ENCODE results near the gene COLEC12. TPM values are rescaled to one million over a fixed set of nuclear protein-coding genes. Genes with fewer than 3 reads are reported as not detected.

The COLEC12 gene
- total RNA-seq, 4 donors from 2014 or later, result 20.2 to 81.3 (median 29.1) TPM

GRCh38 chr18:356778-357177 is 143.7 kb downstream of the COLEC12 start:
- H3K4me3 ChIP-seq, result no peak overlapping the region
- no peak for DNase-seq
- H3K9me3 ChIP-seq, result no peaks in the 10 kb centered on the region
- no peaks in the 10 kb centered on the region for H3K4me1 ChIP-seq
- no peaks in the 10 kb centered on the region for H3K36me3 ChIP-seq
- peak overlapping the region; percentile 58 to 64 for H3K27ac ChIP-seq
- intact Hi-C loops (cut with DNase I; ENCODE audit: low total_unique reads), result no loop called here
- no peak for TF ChIP-seq POLR2A (IDR thresholded peaks at IDR 0.05)
- TF ChIP-seq, protein P1, sequence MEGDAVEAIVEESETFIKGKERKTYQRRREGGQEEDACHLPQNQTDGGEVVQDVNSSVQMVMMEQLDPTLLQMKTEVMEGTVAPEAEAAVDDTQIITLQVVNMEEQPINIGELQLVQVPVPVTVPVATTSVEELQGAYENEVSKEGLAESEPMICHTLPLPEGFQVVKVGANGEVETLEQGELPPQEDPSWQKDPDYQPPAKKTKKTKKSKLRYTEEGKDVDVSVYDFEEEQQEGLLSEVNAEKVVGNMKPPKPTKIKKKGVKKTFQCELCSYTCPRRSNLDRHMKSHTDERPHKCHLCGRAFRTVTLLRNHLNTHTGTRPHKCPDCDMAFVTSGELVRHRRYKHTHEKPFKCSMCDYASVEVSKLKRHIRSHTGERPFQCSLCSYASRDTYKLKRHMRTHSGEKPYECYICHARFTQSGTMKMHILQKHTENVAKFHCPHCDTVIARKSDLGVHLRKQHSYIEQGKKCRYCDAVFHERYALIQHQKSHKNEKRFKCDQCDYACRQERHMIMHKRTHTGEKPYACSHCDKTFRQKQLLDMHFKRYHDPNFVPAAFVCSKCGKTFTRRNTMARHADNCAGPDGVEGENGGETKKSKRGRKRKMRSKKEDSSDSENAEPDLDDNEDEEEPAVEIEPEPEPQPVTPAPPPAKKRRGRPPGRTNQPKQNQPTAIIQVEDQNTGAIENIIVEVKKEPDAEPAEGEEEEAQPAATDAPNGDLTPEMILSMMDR (IDR thresholded peaks at IDR 0.05), result no peak
- H3K27me3 ChIP-seq, result no peaks in the 10 kb centered on the region

GRCh38 chr18:355678-356077 is 144.8 kb downstream of the COLEC12 start:
- intact Hi-C loops (cut with DNase I; ENCODE audit: low total_unique reads), result no loop called here
- H3K4me3 ChIP-seq, result no peak overlapping the region
- H3K27me3 ChIP-seq, result no peaks in the 10 kb centered on the region
- H3K4me1 ChIP-seq, result no peaks in the 10 kb centered on the region
- H3K27ac ChIP-seq, result peak overlapping the region; percentile 58 to 64
- DNase-seq, result no peak
- H3K9me3 ChIP-seq, result no peaks in the 10 kb centered on the region
- no peaks in the 10 kb centered on the region for H3K36me3 ChIP-seq
- TF ChIP-seq, protein P1 (IDR thresholded peaks at IDR 0.05), result no peak
- TF ChIP-seq POLR2A (IDR thresholded peaks at IDR 0.05), result no peak

DNA sequence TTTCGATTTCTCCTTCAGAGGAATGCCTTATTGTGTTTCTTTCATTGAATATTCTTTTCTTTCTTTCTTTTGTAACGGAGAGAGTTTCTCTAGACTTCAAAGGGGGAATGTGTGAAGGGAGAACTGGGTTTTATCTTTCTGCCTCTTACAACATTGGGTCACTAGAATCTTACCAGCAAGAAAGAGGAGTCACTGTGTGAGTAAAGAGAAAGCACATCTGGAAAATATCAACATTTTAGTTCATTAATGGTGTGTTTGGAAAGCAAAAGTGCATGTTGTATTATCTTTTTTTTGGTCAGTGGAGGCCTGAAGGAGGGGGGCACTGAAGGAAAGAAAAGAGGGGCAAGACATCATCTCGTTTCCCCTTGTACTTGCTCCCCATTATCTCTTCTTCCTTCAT is 146.0 kb downstream of the COLEC12 start:
- Histone ChIP-seq H3K27ac (peak overlapping the region; percentile 58 to 64), H3K27me3 (no peaks in the 10 kb centered on the region), H3K36me3 (no peaks in the 10 kb centered on the region), H3K4me3 (no peak overlapping the region), H3K9me3 (no peaks in the 10 kb centered on the region), H3K4me1 (no peaks in the 10 kb centered on the region)
- intact Hi-C loops (cut with DNase I; ENCODE audit: low total_unique reads), result no loop called here
- no peak for DNase-seq
- TF ChIP-seq POLR2A (IDR thresholded peaks at IDR 0.05), result no peak
- TF ChIP-seq, protein P1 (IDR thresholded peaks at IDR 0.05), result no peak

DNA sequence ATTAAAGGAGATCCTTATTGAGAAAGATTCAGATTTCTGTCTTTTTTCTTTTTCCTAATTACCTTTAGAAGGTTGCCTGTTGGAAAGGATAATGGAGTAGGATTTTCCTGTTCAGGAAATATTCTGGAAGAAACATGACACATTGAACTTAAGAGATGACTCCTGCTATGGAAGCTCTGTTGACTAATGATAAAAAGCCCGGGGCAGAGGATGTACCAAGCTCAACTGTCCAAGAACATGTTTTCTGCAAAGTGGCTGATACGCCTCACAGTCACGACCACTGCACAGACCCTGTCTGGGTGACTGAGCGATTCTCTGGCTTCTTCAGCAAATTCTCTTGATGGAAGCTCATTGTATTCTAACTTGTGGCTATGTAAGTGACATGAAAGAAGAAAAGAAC is 146.5 kb downstream of the COLEC12 start:
- no peak for DNase-seq
- intact Hi-C loops (cut with DNase I; ENCODE audit: low total_unique reads), result no loop called here
- no peaks in the 10 kb centered on the region for H3K36me3 ChIP-seq
- H3K4me3 ChIP-seq, result no peak overlapping the region
- H3K27ac ChIP-seq, result peak overlapping the region; percentile 58 to 64
- H3K4me1 ChIP-seq, result no peaks in the 10 kb centered on the region
- H3K9me3 ChIP-seq, result no peaks in the 10 kb centered on the region
- no peak for TF ChIP-seq POLR2A (IDR thresholded peaks at IDR 0.05)
- TF ChIP-seq, protein P1 (IDR thresholded peaks at IDR 0.05), result no peak
- no peaks in the 10 kb centered on the region for H3K27me3 ChIP-seq

DNA sequence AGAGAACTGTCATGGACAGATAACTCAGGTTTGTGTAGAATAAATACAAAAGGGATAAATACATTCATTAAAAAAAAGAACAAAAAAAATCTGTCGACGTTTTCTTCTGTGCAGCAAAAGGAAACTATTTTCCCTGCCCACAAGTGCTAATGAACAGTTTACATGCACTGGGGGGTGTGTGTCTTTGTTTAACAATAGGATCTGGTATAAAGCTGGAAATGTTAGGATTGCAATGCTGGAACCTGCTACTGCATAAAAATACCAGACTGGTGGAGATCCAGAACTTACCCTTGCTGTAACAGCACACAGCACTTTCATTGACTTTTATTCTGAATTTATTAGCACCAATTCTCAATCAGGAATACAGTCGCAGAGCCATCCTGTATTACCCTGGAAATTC is 148.1 kb downstream of the COLEC12 start:
- no peaks in the 10 kb centered on the region for H3K36me3 ChIP-seq
- no peak overlapping the region for H3K27ac ChIP-seq
- H3K4me3 ChIP-seq, result no peak overlapping the region
- no peak for DNase-seq
- TF ChIP-seq, protein P1 (IDR thresholded peaks at IDR 0.05), result no peak
- no peak for TF ChIP-seq POLR2A (IDR thresholded peaks at IDR 0.05)
- H3K4me1 ChIP-seq, result no peaks in the 10 kb centered on the region
- no peaks in the 10 kb centered on the region for H3K9me3 ChIP-seq
- no peaks in the 10 kb centered on the region for H3K27me3 ChIP-seq
- intact Hi-C loops (cut with DNase I; ENCODE audit: low total_unique reads), result no loop called here
